RWPE2 (cell line): ENCODE measurements around the gene CLK1.

Source experiments
- ATAC-seq: fragments of 200-7000 bp; cut with Tn5 transposase; 3 replicates; pipeline ENCODE4 v1.9.1; 2021; ENCODE audit warnings: low read depth
- DNase-seq: peaks from one replicate; pipeline ENCODE4 v3.0.0-alpha.2; 2020; ENCODE audit warnings: low spot score
- H3K27ac ChIP-seq: fragments of 450-650 bp; 2 replicates; pipeline ENCODE4 v1.5.1; 2017; ENCODE audit warnings: mild to moderate bottlenecking; ENCODE audit not compliant: poor library complexity, severe bottlenecking
- H3K27me3 ChIP-seq: fragments of 250-450 bp; sonication (Bioruptor Pico); 2 replicates; pipeline ENCODE4 v1.5.1; 2021; ENCODE audit warnings: mild to moderate bottlenecking, moderate library complexity; ENCODE audit not compliant: insufficient read depth, poor library complexity, severe bottlenecking
- H3K36me3 ChIP-seq: fragments of 250-450 bp; sonication (Bioruptor Pico); 2 replicates; pipeline ENCODE4 v1.5.1; 2020; ENCODE audit warnings: low read depth, mild to moderate bottlenecking, moderate library complexity
- H3K4me1 ChIP-seq: fragments of 250-450 bp; sonication (Bioruptor Pico); 2 replicates; pipeline ENCODE4 v1.5.1; 2021; ENCODE audit warnings: mild to moderate bottlenecking, moderate library complexity; ENCODE audit not compliant: insufficient read depth, poor library complexity, severe bottlenecking
- H3K4me3 ChIP-seq: fragments of 250-450 bp; sonication (Bioruptor Pico); 2 replicates; pipeline ENCODE4 v1.5.1; 2021; ENCODE audit warnings: mild to moderate bottlenecking, moderate library complexity; ENCODE audit not compliant: severe bottlenecking
- H3K9me3 ChIP-seq: fragments of 250-450 bp; sonication (Bioruptor Pico); 2 replicates; pipeline ENCODE4 v1.5.1; 2021; ENCODE audit warnings: mild to moderate bottlenecking, moderate library complexity; ENCODE audit not compliant: severe bottlenecking
- CTCF ChIP-seq: fragments of 450-650 bp; IDR thresholded peaks from one replicate; pipeline ENCODE4 v1.5.1; 2017; ENCODE audit warnings: mild to moderate bottlenecking, moderate library complexity; ENCODE audit not compliant: poor library complexity, severe bottlenecking

The CLK1 gene

DNA sequence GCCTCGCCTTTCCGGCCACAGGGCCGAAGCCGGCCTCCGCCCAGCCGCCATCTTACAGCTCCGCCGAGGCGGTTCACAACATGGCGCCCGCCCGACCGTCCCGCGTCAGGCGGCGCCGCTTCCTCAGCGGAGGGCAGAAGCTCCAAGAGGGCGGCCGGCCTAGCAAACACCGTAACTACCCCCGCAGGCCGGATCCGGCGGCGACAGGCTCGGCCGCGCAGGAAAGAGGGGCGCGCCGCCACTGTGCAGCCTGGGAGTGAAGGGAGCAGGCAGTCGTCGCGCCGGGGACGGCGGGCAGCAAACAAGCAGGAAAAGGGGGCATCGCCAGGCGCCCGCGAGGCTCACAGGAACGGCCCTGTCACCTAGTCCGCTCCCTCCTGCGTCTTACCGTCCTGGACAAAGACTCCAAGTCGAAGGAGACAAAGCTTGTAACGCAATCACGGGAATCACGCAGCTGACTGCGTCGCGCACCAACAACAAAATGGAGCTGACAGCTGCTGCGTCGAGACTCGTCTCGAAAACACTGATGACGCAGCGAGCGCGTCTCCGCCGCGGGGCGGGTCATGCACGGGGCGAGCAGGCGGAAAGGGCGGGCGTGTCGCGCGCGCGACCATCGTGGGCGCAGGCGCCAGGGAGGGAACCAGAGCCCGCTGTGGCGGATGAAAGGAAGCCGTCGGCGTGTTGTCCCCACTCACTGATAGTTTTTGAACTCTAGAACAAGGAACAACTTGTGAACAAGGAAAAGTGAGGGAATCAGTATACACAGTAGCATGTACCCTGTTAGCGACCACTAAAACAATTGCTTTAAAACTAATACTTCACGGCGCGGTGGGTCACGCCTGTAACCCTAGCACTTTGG lies at the start of gene CLK1:
TSS of gene CLK1 (minus strand) at position 483 of the 859 bp plus-strand sequence. CDS start 2,796 bp downstream, outside the sequence.
- Histone ChIP-seq H3K4me3 (peak within 1 kb of the TSS; percentile 98), H3K4me1 (peaks cover 13% of the 10 kb centered on the region), H3K27ac (peak within 1 kb of the TSS; percentile 78), H3K9me3 (no peaks in the 10 kb centered on the region), H3K27me3 (no peaks in the 10 kb centered on the region), H3K36me3 (peaks cover 46% of the 10 kb centered on the region)
- peak; percentile 89 for DNase-seq
- peak; percentile 76 for ATAC-seq
- no peak for TF ChIP-seq CTCF

GRCh38 chr2:200913654-200914053 lies 49.2 kb upstream of the CLK1 start:
- Histone ChIP-seq H3K4me3 (no peak overlapping the region), H3K27ac (no peak overlapping the region), H3K27me3 (no peaks in the 10 kb centered on the region), H3K9me3 (no peaks in the 10 kb centered on the region), H3K36me3 (peaks cover 85% of the 10 kb centered on the region), H3K4me1 (no peaks in the 10 kb centered on the region)
- DNase-seq = no peak
- no peak for TF ChIP-seq CTCF
- peak; percentile 33; the same call in 1 of the 3 replicates for ATAC-seq

GRCh38 chr2:200909958-200910357 lies 45.5 kb upstream of the CLK1 start:
- Histone ChIP-seq H3K36me3 (peaks cover 60% of the 10 kb centered on the region), H3K4me3 (no peak overlapping the region), H3K4me1 (no peaks in the 10 kb centered on the region), H3K27me3 (no peaks in the 10 kb centered on the region), H3K27ac (no peak overlapping the region), H3K9me3 (no peaks in the 10 kb centered on the region)
- DNase-seq (no peak), ATAC-seq (no peak)
- no peak for TF ChIP-seq CTCF

- H3K4me3 ChIP-seq = no peak overlapping the region
- H3K36me3 ChIP-seq = peaks cover 67% of the 10 kb centered on the region
- ATAC-seq = peak; percentile 82
- TF ChIP-seq CTCF = peak; percentile 86
- H3K9me3 ChIP-seq = no peaks in the 10 kb centered on the region
- H3K27ac ChIP-seq = no peak overlapping the region
- peaks cover 3% of the 10 kb centered on the region for H3K4me1 ChIP-seq
- DNase-seq = no peak
- H3K27me3 ChIP-seq = no peaks in the 10 kb centered on the region
These were observed 41.3 kb upstream of the CLK1 start for GRCh38 chr2:200905618-200906296.
